ENCODE measurements around the gene MED25.

MED25 gene

GRCh38 chr19:49844138-49845095, 26.3 kb downstream of the MED25 start:
- DNase-seq (ENCODE audit: low spot score), result no peak

GRCh38 chr19:49845414-49845813, 27.3 kb downstream of the MED25 start:
- DNase-seq (ENCODE audit: low spot score), result no peak

GRCh38 chr19:49846408-49846807, 28.3 kb downstream of the MED25 start:
- DNase-seq (ENCODE audit: low spot score), result no peak

GRCh38 chr19:49847731-49848696, 29.9 kb downstream of the MED25 start:
- DNase-seq (ENCODE audit: low spot score), result peak; percentile 39

GRCh38 chr19:49848938-49849337, 30.8 kb downstream of the MED25 start:
- DNase-seq (ENCODE audit: low spot score), result no peak

- DNase-seq (ENCODE audit: low spot score), result no peak
Observed at GRCh38 chr19:49849433-49850220, 31.5 kb downstream of the MED25 start.

GRCh38 chr19:49850221-49850486, 32.1 kb downstream of the MED25 start:
- DNase-seq (ENCODE audit: low spot score), result no peak

- DNase-seq (ENCODE audit: low spot score), result peak; percentile 84
Observed at GRCh38 chr19:49850487-49851342, 32.6 kb downstream of the MED25 start, which contains the start of gene PTOV1. Gene PTOV1 (plus strand): TSS chr19:49851159.

- DNase-seq (ENCODE audit: low spot score), result peak; percentile 20
Observed at GRCh38 chr19:49851456-49852259, 33.6 kb downstream of the MED25 start.

GRCh38 chr19:49852631-49853126, 34.6 kb downstream of the MED25 start:
- DNase-seq (ENCODE audit: low spot score), result no peak

- no peak for DNase-seq (ENCODE audit: low spot score)
Observed at GRCh38 chr19:49853852-49854377, 35.8 kb downstream of the MED25 start.

GRCh38 chr19:49854378-49855263, 36.5 kb downstream of the MED25 start:
- no peak for DNase-seq (ENCODE audit: low spot score)

- DNase-seq (ENCODE audit: low spot score), result no peak
Observed at GRCh38 chr19:49855277-49855675, 37.2 kb downstream of the MED25 start.

GRCh38 chr19:49855676-49856573, 37.8 kb downstream of the MED25 start:
- no peak for DNase-seq (ENCODE audit: low spot score)

GRCh38 chr19:49856574-49857021, 38.5 kb downstream of the MED25 start:
- DNase-seq (ENCODE audit: low spot score), result no peak

- DNase-seq (ENCODE audit: low spot score), result no peak
Observed at GRCh38 chr19:49857061-49857837, 39.2 kb downstream of the MED25 start.

- no peak for DNase-seq (ENCODE audit: low spot score)
Observed at GRCh38 chr19:49857838-49858087, 39.7 kb downstream of the MED25 start.

Measured in CD4-positive, alpha-beta T cell treated with Interleukin-6 at 100 ng/mL for 8 hours (primary cell).